GM19438 (cell line): ENCODE results near the gene MED26.
"Not testable (repeated sequence)": the region's sequence is repeated elsewhere in the genome, so short reads cannot be mapped to it uniquely, and the experiment has no call there.

Experiments used
- ATAC-seq: cut with Tn5 transposase; IDR thresholded peaks from one replicate; pipeline ENCODE4 v1.9.1; 2021; ENCODE audit warnings: low read depth; ENCODE audit not compliant: unreplicated experiment

Gene MED26

DNA sequence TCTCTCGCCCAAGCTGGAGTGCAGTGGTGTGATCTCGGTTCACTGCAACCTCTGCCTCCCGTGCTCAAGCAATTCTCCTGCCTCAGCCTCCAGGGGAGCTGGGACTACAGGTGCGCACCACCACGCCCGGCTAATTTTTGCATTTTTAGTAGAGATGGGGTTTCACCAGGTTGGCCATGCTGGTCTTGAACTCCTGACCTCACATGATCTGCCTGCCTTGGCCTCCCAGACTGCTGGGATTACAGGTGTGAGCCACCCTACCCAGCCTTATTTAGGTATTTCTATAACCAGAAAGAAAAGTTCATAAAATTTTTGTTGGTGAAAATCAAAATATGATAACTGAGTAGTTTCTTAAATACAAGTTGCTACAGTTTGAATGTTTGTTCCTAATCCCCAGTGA, 84.3 kb downstream of the MED26 start:
- not testable (repeated sequence) for ATAC-seq

DNA sequence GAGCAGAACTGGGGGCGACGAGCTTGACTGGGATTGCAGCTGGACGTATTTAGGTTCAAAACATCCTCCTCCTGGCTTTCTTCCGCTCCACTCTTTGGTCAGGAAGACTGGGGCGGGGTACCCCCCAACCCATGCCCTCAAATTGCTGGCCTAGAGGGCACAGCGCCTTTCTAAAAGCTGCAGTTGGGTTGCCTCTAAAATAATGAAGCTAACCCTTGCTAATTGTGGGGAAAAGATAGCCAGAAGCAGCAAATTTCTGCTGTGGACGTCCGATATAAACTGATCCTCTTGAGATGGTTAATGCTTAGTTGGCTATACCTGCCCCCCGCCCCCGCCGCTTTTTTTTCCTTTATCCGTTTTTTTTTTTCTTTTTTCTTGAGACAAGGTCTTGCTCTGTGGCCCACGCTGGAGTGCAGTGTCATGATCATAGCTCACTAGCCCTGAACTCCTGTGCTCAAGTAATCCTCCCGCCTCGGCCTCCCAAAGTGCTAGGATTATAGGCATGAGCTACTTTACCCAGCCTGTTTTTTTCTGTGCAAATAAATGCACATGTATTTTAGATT, 85.0 kb downstream of the MED26 start:
- ATAC-seq: no peak

DNA sequence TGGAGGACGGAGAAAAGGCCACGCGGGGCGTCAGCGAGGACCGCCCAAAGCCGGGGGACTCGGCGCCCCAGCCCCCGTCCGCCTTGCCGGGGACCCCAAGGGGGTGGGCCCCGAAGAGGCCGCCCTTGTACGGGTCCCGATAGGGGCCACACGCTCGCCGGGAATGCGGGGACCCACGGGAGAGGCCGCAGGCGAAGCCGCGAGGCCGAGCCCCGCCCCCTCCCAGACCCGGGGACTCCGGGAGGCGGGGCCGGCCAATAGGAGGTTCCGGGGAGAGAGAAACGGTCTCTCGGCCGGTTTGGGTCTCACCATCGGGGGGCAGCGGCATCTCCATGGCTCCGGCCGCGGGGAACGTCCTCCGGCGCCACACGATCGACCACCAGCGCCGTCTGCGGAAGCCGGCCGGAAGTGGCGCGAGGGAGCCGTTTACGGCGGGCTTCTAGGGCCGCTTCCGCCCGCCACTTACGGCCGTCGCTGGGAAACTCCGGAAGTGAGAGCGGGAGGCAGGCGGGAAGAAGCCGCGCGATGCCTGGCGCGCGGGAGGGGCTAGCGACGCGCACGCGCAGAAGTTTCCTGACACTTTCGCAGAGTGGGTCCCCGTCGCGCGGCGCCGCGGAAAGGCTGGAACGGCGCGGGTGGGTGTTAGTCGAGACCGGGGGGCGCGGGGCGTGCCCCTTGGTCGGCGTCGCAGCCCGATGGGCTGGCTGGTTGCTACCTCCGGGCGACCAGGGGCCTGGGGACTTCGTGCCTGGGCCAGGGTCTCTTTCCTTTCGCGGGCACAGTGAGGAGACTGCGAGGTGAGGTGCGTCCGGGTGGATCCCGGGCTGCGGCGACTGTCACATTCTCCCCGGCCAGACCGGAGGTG, 85.7 kb downstream of the MED26 start, which contains the start of gene CHERP:
Gene CHERP (minus strand): TSS at position 393 of the 865 bp plus-strand sequence. CDS start 59 bp downstream, at position 334.
- ATAC-seq: peak; percentile 74

DNA sequence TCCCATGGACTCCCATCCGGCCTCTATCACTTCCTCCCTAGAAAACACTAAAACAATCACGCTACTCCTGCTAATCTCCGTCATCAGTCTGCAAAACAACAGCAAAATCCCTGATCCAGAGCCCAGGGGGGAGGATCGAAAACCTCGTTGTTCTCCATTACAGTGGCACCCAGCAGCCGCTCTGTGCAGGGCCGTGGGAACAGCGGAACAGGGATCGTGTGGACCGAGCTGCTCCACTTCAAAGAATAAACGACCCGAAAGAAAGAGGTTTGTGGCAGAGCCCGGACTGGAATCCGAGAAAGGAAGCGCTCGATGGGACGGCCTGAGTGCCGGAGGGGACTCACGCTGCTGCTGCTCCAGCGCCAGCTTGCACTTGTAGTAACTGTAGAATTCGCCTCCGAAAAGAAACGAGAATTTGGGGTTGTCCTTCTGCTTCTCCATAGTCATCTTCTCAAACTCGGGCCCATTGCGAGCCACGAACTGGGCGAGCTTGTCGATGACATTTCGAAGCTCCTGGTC, 86.4 kb downstream of the MED26 start:
- ATAC-seq: no peak

DNA sequence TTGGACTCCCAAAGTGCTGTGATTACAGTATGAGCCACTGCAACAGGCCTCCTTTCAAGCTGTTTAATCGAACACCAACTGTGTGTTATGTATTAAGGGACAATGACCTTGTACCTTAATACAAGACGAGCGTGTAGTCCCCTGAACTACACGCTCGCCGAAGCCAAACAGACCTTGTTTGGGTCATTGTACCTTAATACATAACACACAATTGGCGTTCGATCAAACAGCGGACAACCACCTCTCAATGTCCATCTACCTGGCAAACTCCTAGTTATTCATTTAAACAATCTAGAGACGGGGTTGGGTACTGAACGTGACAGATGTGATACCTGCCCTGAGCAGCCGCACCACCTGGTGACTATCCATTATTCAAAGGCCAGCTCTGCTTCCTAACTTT, 87.1 kb downstream of the MED26 start:
- no peak for ATAC-seq

DNA sequence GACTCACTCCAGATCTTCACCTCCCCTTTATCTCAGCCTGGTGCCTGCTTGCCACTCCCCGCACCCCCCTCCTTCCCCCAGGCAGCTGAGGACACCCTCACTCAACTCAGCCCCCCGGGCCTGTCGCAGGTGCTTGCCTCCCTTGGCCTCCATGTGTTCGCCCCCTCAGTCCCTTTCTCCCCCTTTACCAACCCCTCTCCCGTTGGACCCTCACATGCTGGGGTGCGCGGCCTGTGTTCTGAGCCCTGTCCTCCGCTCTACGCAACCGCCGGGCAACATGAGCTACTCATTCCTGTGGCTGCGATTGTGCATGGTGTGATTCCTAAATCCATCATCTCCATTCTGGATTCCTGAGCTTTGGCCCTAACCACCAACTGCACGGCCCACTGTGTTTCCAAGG, 90.9 kb downstream of the MED26 start:
- ATAC-seq: no peak

DNA sequence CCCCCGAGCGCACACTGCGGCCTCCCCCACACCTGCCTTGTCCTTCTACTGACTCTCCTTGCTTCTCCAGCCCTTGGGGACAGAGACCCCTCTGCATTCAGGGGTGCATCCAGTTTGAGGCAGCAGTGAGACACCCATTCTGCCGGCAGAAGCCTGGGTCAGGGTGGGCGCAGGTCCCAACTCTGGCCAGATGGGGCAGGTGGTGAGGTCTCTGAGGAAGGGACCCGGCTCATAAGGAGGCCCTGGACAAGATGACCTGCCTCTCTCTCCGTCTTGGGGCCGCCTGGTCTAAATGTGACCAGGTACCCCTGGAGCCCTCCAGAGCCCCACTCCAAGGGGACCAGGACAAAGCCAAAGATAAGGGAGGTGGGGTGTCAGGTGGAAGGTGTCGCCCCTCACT, 91.9 kb downstream of the MED26 start:
- ATAC-seq: no peak

DNA sequence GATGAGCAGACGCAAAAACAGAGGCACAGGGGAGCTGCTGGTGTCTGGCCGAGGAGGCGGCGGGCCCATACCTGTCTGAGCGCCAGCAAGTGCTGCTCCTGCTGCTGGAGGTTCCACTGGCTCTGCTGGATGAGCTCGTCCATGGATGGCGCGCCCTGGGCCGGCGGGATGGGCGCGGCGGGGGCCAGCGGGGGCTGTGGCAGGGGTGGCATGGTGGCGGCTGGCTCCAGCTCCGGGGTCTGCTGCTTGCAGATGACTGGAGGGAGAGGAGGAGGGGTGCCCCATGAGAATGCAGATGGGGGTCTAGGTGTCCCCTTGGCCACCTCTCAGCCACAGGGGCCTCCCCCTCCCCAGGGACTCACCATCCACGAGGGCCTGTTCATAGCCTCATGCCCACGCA, 92.6 kb downstream of the MED26 start:
- ATAC-seq: no peak

DNA sequence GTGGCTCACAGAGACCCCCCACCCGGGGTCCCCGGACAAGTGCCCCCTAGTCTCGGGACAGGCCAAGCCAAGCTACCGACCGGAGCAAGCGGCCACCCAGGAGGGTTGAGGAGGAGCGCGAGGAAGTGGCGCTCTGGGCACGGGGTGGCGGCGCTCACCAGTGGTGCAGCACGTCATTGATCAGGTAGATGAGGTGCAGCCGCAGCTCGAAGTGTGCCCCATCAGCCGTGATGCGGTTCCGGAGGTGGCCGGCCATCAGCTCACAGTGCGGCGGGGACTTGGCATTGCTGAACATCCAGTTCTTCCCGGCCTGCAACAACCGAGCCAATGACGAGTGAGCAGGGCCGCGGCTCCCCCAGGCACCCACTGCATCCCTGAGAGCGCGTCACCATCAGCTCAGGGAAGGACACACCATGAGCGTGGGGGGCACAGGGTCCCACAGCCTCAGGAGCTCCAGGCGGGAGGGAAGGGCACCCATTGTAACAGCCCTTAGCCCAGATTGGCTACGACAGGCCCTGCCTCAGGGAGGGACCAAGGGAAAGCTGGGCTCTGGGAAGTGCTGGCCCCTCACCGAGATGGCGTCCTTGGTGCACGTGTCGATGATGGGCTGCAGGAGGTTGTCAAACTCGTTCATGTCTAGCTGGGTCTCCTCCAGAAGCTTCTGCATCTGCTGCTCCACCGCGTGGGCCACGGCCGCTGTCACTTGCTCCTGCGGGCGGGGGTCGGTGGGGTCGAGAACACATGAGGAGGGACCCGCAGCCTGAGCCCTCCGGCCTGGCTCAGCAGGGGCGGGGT, 95.4 kb downstream of the MED26 start:
- ATAC-seq: no peak

DNA sequence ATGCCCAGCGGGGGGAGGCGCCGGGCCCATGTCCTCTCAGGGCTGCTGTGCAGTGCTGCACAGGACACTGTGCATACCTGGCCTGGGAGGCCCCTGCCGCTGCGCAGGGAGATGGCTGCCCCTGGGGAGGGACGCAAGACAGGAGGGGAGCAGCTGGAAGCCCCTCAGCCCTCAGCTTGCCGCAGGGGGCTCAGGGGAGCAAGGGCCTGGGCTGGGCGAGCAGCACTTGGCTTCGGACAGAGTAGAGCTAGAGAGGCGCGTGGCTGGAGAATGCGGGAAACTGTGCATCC, 96.7 kb downstream of the MED26 start:
- ATAC-seq: no peak

DNA sequence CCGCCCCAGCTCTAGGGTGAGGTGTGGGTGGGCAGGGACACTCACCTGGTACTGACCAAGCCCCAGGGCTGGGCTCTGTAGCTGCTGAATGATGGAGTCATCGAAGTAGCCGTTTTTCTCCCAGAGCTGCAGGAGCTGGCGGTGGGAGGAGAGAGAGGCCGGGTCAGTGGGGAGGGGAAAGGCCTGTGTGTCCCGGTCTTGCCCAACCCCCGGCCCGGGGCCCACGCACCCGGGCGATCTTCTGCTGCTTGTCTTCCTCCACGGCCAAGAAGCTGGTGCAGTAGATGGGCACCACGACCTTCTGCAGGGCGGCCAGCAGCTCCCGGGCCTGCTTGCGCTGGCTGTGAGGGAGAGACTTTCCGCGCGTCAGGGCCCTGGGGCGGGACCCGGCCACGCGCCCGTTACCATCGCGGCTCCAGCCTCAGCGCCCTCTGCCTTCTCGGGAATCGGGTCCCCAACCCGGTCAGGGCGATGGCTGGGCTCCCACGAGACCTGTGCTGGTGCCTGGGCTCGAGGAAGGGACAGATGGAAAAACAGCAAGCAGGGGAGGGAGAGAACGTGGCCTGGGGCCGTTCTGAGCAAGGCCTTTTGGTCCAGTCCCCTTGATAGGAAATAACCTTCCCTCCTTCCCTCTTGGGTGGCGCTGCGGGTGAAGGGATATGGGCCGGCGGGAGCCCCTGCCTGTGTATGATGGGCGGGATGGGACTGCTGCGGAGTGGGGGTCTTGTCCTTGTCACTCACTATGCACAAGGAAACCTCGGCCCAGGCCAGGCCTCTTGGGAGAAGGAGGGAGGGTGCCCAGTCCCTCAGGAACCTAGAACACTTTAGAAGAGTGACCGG, 97.2 kb downstream of the MED26 start:
- no peak for ATAC-seq

DNA sequence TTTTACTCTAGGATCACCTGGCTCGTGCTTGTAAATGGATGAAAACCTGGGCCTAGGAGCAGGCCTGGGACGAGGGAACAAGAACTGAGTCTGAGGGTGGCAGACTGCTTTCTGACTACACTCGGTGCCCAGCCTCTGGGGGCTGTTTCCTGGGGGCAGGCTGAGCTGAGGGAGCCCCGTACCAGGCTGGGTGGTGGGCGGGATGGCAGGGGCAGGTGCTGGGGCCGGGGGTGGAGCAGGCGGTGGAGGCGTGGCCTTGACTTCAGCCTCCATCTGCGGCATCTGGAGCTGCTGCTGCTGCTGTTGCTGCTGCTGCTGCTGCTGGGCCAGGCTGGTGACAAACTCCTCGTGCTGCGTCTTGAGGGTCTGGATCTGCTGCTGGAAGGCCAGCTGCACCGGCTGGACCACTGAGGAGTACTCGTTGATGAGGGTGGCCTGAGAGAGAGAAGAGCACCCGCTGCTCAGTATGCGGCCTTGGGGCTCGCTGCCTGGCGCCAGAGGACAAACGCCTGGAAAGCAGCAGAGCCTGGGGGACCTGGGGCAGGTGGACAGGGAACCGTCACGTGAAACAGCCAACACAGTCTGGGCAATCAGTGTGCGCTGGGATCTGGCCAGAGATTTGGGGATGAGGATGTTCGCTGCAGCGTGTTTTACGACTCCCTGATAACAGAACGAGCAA, 98.4 kb downstream of the MED26 start:
- no peak for ATAC-seq

DNA sequence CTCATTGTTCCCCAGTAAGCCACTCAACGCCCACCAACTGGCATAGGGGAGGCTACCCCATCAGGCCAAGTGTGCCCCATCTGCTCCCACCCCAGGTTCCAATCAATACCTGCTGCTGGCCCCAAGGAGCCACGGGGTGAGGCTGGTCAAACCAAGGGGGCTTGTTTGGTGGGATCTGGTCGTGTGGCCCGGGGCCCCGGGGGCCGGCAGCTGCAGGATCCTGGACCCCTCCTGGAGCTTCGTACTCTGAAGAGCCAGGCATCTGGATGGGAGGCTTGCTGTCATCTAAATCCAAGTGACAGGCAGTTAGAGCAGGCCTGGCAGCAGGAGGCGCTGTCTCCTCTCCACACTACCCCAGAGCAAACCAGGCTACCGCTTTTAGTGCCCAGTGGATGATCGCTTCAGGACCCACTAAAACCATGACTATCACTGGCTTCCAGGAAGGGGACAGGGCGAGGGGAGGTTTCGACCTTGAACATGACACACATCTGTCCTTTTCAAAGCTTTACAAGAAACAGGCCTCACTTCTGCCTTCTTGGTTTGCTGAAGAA, 100.0 kb downstream of the MED26 start:
- no peak for ATAC-seq

DNA sequence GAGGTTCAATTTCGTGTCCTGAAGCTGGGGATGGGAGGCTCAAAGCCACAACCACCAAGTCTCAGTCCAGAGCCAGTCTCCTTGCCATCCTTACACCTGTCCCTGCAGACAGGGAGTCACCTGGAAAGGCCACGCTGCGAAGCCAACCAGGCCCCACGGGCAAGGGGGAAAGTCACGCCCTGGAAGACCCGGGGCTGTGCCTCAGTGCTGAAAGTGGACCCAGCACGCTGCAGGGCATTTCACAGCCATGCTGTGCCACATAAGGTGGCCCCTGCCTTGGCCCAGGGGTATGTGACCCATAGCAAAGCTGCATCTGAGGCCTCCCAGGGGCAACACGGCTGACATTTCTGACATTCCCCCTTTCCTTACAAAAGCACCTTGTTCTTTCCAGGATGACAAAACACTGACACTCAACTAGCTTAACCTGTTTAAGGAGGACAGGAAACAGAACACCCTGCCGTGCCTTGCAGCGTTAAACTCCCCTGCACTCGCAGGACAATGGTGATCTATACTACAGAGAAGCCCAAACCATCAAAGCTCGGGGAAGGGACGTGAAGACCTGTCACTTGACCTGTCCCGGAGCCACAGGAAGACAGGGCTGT, 100.6 kb downstream of the MED26 start:
- ATAC-seq: no peak

DNA sequence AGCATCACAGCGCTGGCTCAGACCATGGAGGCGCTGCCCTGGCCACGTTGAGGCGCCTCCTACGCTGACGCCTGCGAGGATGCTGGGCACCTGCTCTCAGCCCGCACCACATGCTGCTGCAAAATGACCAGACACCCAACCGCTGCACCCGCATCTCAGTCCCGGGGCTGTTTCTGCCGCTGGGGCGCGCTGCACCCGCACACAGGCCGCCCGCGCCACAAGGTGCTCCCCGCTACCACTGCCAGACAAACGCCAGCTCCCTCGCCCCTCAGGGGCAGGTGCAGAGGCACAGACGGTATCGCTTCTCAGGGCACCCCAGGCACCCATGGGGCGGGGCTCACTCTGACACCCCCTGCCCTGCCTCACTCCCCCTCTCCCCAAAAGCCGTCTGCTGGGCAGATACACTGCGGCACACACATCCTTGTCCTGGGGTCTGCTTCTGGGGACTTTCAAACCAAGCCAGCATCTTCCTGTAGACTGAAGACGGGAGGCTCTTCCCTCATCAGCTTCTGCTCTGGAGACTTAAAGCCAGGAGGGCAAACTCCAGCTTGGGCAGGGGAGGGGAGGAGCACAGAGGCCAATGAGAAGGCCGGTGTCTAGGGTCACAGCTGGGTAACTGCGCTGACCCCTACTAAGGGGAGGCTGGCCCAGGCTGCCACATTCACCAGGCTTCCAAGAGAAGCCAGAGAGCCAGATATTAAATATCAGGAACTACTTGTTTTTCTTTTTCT, 102.1 kb downstream of the MED26 start:
- ATAC-seq: no peak

DNA sequence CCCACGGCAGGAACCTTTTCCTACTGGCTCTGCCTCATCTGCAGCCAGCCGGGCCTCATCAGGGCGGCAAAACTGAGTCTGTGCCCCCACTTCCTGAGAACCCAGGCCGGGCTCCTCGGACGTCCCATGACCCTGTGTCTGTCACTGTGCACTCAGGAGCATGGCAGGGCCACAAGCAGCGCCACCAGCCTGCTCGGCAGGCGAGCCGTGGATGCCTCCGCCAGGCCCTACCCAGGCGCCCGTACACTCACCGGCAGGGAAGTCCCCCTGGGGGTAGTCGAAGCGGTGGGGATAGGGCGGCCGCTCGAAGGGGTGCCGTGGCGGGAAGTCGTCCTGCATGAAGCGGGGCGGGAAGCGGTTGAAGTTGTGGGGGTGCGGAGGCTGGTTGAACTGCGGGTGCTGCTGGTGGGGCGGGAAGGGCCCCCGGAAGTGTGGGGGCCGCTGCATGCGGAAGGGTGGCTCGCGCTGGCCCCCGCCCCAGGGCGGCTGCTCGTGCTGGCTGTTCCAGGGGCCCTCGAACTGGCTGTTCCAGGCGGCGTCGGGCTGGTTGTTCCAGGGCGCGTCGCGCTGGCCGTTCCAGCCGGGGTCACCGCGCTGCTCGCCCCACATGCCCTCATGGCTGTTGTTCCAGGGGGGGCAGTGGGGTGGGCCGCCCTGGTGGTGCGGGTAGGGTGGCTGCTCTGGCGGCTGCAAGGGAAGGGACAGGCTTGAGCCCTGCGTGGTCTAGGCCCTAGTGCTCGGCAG, 102.8 kb downstream of the MED26 start:
- ATAC-seq: no peak
